Lower leg skin (tissue), 3 donors: ENCODE measurements around the gene ILDR1.

ENCODE experiments used
- CTCF ChIP-seq, 3 donors: fragments of 450-650 bp; IDR thresholded peaks; one replicate each; pipeline ENCODE4 v1.5.1; 2016; ENCODE audit warnings: antibody characterized with exemption in 3 of 3, mild to moderate bottlenecking in 3 of 3, moderate library complexity in 2 of 3
- POLR2A ChIP-seq, 2 donors: fragments of 450-650 bp; IDR thresholded peaks; one replicate each; pipeline ENCODE4 v1.6.1; 2016 to 2017; ENCODE audit warnings: antibody characterized with exemption in 2 of 2, mild to moderate bottlenecking in 1 of 2, moderate library complexity in 1 of 2

GRCh38 chr3:122066331-122067213 lies 44.5 kb upstream of the ILDR1 start:
- no peak for TF ChIP-seq CTCF (IDR thresholded peaks at IDR 0.05)
- no peak for TF ChIP-seq POLR2A (IDR thresholded peaks at IDR 0.05)
